NCI-H1092 (cell line): ENCODE results near the gene TMEM238.

Experiments
- DNase-seq: peaks from one replicate; lab custom pipeline; 2025; lab: John Stamatoyannopoulos, UW

Gene TMEM238

DNA sequence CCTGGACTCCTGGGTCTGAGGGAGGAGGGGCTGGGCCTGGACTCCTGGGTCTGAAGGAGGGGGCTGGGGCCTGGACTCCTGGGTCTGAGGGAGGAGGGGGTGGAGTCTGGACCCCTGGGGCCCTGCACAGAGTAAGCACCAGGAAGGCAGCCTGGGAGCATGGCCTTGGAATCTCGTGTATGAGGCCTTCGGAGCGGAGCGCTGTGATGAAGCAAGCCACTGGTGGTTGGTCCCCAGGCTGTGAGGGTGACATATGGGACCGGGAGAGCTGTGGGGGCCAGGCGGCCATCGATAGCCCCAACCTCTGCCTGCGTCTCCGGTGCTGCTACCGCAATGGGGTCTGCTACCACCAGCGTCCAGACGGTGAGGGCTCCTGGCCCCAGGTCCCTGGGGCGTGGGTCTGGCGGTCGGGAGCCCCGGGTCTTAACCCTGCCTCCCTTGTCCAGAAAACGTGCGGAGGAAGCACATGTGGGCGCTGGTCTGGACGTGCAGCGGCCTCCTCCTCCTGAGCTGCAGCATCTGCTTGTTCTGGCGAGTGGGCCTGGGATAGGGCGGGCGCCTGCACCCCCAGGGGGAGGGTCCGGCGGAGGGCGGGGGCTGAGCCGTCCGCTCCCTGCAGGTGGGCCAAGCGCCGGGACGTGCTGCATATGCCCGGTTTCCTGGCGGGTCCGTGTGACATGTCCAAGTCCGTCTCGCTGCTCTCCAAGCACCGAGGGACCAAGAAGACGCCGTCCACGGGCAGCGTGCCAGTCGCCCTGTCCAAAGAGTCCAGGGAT, 6.5 kb downstream of the TMEM238 start:
- no peak for DNase-seq

DNA sequence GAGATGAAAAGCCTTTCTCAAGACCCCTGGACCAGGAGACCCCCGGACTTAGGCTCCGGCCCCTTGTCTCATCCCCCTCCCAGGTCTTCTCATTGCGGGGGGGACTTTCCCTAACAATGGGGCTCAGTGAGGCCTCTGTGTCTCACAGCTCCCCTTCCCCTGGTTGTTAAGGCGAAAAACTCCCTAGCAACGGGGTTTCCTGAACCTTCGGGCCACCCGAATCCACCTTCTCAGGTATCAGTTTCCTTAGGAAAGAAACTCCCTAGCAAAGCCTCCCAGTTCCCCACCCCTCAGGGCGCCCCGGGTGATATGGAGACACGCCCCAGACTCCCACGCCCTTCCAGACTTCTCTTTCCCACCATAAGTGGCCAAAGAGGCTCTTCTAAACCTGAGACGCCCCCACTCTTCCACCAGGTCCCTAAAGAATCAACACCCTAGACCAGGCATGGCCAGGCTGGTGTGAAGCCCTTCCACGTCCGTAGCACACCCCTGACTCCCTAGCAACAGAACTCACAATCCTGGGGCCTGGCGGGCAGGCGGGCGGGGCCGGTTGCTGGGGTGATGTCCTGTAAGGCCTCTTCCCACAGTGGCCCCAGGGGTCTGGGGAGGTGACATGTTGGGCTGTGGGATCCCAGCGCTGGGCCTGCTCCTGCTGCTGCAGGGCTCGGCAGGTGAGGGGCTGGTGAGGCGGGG, 7.7 kb downstream of the TMEM238 start, which contains the start of gene TMEM190:
Gene TMEM190 (plus strand): TSS at position 586 of the 693 bp plus-strand sequence. CDS start 28 bp downstream, at position 614.
- DNase-seq, result no peak

DNA sequence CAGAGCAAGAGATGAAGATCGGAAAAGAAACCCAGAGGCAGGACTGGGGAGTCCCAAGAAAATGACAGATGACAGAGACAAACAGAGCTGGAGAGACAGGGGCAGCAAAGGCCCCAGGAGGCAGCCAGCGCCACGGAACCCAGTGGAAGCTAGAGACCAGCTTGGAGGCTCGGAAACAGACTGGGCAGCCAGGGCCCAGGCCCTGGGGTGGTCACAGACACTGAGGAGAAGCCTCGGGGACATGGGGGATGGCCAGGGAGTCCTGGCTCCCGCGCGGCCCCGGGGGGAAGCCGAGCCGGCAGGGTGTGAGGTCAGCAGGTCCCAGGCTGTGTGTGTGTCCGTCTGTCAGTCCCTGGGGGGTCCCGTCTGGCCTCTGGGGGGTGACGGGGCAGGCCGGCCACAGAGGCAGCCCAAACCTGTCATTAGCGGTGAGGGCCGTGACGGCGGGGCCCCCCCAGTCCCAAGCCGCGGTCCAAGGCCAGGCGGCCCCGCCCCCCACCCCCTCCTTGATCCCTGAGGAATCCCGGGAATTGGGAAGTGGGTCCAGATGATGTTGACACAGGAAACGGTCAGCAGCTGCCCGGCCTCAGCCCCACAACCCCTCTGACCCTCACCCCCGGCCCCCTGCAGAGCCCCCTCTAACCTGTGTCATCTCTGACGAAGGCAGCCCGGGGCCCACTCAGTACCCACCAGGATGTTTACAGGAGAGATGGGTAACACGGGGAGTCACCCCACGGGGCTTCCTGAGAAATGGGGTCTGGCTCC, 9.9 kb downstream of the TMEM238 start:
- no peak for DNase-seq

DNA sequence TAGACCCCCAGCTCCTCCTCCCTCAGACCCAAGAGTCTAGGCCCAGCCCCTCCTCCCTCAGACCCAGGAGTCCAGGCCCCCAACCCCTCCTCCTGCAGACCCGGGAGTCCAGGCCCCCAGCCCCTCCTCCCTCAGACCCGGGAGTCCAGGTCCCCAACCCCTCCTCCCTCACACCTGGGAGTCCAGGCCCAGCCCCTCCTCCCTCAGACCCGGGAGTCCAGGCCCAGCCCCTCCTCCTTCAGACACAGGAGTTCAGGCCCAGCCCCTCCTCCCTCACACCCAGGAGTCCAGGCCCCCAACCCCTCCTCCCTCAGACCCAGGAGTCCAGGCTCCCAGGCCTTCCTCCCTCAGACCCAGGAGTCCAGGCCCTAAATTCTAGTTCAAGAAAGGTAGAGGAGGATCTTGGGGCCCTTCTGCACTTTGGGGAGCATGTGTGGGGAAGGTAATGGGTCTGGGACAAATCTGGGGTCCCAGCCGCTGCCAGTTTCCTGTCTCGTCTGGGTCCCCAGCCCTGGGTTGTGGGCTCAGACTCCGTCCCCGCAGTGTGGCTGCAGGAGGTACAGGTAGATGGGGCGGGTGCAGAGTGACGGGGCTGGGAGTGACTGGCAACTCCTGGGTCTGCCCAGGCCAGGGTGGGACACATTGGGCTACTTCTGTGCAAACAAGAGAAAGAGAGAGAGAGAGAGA, 10.6 kb downstream of the TMEM238 start:
- DNase-seq, result no peak

DNA sequence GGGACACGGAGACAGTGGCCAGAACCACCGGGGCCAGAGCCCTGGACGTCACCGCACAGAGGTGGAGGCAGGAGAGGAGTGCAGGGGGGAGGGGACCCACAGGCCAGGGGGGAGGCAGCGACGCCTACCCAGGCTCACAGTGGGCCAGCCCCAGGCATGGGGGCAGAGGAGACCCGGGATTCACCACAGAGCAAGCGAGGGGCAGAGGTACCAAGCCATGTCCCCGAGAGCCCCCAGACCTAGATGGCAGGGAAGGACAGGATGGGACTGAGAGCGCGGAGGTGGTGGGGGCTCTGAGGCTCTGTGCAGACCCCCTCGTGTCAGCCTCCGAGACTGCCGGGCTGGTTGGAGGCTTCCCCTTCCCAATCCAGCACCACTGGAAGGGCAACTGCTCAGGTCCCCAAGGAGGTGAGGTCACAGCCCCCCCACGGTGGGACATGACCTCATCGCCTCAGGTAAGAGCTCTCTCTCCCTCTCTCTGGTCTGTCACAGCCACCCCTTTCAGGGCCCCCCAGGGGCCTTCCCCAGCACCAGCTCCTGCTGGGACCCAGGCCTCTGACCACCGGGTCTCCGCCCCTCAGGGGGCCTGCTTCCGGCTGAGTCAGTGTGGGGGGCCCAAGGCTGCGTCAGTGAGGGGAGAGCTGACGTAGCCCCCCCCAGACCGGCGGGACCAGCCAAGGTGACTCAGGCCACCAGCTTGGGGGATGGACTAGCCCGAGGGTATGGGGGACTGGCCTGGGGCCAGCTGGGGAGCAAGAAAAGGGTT, 11.6 kb downstream of the TMEM238 start:
- no peak for DNase-seq

DNA sequence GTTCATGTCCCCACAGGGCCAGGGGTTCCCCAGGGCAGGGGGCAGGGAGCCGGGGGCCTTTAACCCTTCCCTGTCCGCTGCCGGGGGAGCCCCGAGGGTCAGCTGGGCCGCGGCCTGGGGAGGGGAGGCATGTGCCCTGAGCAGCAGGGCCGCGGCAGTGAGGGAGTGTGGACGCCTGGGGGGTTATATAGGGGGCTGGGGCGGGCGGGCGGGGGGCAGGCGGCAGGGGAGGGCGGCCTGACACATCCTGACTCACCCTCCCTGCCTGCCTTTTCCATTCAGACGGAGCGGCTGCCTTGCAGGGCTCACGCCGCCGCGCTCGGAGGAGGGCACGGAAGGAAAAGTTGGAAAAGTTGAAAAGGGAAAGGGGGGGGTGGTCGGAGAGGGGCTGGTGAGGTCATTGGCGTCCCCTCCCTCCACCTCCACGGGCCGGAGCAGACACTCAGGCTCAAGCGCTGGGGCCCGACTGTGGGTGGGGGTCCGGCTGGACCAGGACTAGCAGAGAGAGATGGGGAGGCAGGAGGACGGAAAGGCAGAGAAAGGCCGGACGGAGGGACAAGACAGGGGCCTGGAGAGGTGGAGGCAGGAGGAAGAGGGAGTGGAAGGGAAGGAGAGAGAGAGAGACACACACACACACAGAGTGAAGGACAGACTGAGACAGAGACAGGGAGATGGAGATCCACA, 13.6 kb downstream of the TMEM238 start, which contains the start of gene IL11:
Gene IL11 (minus strand): TSS at position 159 of the 684 bp plus-strand sequence. CDS start 153 bp downstream, at position 6.
- DNase-seq, result no peak

DNA sequence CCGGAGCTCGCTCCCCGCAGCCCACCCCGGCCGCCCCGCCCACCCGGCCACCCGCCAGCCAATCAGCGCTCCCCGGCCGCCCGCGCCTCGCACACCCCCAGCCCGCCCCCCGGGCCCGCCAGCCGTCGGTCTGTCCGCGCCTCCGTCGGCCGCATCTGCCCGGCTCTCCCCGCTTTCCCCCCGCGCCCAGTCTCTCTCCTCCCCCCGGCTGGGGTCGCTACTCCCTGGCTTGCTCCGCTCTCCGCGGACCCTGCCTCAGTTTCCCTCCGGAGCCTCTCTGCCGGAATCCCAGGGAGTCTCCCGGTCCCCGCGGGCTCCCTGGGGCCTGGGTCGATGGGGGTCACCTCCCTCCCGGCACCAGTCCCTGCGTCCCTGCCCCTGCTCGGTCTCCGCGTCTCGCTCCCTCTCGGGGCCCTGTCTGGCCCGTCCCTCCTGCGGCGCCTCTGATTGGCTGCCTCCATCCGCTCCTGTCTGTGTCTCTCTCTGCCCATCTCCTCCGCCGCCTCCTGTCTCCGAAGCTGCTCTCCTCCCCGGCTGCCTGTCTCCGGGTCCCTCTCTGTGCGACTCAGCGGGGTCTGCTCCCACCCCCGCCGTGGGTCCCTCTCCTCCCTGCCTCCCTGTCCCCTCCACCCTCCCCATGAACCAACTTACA, 14.3 kb downstream of the TMEM238 start:
- DNase-seq, result no peak

DNA sequence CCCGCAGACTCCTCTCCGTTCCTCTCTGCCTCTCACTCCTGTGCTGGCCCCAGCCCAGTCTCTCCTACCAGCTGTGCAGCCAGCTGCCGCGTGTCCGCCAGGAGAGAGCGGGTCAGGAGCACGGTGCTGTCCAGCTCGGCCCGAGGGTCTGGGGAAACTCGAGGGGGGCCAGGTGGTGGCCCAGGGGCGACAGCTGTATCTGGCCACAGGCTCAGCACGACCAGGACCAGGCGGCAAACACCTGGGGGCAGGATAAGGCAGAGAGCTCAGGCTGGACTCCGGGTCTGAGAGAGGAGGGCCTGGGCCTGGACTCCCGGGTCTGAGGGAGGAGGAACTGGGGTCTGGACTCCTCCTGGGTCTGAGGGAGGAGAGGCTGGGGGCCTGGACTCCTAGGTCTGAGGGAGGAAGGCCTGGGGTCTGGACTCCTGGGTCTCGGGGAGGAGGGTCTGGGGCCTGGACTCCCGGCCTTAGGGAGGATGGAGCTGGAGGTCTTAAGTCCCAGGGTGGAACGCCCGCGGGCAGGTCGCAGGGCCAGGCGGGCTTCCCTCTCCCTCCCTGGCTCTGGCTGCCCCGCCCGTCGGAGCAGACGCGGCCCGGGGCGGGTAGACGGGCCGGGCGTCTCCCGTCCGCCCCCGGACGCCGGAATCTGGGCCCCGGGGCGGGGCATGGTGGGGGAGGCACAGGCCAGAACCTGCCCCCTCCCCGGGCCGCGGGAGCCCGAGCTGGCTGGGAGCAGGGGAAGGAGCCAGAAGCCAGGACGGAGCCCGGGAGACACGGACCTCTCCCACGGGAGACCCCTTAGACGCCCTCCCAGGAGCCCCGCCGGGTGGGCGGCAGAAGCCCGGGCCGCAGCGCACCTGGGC, 15.2 kb downstream of the TMEM238 start:
- DNase-seq, result no peak

DNA sequence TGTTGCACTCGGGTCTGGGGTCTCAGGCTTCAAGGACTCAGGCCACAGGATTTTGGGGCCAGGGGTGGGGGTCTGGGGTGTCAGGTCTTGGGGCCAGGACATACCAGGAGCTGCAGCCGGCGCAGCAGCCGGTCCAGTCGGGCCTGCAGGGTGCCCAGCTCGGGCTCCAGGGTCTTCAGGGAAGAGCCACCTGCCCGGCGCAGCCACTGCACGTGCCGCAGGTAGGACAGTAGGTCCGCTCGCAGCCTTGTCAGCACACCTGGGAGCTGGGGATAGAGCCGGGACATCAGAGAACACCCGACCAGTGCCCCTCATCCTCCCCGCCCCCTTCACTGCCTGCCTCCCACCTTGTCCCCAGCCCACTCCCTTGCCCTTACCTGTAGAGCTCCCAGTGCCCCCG, 16.0 kb downstream of the TMEM238 start:
- DNase-seq, result no peak

DNA sequence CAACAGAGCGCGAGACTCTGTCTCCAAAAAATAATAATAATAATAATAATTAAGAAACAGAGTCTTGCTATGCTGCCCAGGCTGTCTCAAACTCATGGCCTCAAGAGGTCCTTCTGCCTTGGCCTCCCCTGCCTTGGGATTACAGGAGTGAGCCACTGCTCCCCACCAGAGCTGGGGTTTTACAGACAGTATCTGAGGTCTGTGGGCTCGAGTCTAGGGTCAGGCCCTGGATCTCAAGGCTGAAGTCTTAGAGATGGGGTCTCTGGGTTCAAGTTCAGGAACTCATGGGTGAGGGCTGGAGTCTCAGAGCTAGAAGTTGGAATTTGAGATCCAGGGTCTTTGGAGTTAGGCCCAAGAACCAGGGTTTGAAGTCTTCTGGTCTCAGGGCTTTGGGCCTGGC, 17.3 kb downstream of the TMEM238 start:
- DNase-seq, result no peak

DNA sequence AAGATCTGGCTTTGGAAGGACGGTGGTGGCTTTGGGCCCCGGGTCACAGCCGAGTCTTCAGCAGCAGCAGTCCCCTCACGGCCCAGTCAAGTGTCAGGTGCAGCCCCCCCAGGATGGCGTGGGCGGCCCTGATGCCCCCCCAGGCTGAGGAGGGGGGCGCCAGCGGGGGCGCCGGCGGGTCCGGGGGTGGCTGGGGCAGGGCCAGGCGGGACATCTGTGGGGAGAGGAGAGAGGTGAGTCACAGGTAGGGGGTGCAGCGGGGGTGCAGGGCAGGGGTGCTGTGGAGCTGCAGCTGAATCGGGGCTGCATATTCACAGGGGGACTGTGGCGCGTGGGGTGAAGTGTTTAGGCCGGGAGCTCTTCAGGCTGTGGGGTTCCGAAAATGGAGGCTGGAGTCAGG, 18.1 kb downstream of the TMEM238 start:
- DNase-seq, result no peak

DNA sequence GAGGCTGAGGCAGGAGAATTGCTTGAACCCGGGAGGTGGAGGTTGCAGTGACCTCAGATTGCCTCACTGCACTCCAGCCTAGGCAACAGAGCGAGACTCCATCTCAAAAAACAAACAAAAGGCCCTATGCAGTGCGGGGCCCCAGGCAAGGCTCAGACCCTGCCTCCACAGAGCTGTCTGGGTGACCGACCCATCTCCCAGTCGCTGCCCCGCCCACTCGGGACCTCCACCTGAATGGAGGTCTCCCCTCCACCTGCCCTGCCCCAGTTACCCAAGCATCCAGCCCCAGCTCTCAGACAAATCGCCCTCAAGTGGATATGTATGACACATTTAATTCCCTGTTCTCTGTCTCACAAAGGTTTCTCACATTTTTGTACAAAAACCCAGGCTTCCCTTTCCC, 18.8 kb downstream of the TMEM238 start:
- no peak for DNase-seq

DNA sequence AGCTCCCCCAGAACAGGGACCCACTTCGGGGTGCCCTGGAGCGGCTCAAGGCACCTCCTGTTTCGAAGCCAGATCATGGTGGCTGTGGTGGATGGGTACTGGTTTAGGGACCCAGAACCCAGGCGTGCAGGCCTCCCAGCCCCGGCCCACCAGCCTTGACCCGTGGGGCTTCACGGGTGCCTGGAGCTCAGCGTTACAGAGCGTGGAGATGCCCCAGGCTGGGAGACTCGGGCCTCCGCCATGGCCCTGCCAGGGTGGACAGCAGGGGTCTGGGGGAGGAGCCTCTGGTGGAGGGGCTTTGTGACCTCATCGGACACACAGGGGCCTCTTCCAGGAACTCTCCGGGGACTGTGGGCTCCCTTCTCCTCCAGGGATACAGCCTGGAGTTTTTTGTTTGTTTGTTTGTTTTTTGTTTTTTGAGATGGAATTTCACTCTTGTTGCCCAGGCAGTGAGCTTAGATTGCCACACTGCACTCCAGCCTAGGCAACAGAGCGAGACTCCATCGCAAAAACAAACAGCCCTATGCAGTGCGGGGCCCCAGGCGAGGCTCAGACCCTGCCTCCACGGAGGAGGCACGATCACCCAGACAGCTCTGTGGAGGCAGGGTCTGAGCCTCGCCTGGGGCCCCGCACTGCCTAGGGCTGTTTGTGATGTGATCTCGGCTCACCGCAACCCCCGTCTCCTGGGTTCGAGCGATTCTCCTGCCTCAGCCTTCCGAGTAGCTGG, 20.9 kb downstream of the TMEM238 start, which contains the start of gene GARIN5B:
Gene GARIN5B (minus strand): TSS at position 271 of the 727 bp plus-strand sequence. CDS start 194 bp downstream, at position 77.
- DNase-seq, result no peak

DNA sequence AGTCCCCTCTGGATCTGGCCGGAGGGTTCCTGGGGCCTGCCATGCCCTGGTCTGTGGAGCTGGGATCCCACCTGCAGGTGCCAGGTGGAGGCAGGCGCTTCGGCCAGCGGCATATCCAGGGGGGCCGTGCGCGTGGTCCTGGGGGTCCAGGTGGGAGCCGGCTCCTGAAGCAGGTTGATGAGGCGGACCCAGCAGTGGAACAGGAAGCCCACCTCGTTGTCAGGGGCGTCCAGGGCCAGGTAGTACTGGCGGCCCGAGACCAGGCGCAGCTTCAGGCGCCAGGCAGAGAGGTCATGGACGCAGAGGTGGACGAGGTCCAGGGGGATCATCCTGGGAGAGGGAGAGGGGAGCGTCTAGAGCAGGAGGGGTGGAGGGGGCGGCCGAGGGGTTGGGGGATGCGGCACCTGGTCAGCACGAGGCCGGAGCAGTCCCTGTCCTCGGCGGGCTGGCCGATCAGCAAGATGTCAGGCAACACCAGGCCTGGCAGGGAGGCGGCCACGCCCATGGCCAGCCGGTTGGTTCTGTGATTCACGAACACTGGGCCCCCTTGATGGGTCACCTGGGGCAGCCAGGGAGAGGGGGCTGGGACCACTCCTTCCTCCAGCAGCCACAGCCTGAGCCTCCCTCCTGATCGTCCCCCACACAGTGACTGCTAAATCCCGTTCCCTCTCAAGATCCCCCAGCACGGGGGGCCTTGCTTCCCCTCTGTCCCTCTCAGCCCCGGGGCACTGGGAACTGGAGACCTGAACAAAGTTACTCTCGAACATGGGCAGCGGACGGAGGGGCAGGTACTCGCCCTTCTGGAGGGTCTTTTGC, 21.7 kb downstream of the TMEM238 start:
- DNase-seq, result no peak

DNA sequence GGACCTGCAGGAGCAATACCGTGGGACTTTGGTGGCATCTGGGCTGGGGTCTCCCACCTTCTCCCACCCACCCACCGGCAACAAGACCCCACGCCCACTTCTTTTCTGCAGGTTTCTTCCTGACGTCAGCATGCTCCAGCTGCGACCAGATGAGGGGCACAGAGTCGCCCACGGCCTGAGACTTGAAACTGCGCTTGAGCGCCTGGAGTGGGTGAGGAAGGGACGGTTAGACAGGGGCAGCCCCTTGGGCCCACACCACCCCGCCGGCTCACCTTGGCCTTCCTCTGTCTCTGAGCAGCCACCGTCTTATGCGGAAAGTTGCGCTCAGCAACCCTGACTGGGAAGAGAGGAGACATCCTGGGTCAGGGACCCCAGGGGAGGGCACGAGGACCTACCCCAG, 23.2 kb downstream of the TMEM238 start:
- no peak for DNase-seq

DNA sequence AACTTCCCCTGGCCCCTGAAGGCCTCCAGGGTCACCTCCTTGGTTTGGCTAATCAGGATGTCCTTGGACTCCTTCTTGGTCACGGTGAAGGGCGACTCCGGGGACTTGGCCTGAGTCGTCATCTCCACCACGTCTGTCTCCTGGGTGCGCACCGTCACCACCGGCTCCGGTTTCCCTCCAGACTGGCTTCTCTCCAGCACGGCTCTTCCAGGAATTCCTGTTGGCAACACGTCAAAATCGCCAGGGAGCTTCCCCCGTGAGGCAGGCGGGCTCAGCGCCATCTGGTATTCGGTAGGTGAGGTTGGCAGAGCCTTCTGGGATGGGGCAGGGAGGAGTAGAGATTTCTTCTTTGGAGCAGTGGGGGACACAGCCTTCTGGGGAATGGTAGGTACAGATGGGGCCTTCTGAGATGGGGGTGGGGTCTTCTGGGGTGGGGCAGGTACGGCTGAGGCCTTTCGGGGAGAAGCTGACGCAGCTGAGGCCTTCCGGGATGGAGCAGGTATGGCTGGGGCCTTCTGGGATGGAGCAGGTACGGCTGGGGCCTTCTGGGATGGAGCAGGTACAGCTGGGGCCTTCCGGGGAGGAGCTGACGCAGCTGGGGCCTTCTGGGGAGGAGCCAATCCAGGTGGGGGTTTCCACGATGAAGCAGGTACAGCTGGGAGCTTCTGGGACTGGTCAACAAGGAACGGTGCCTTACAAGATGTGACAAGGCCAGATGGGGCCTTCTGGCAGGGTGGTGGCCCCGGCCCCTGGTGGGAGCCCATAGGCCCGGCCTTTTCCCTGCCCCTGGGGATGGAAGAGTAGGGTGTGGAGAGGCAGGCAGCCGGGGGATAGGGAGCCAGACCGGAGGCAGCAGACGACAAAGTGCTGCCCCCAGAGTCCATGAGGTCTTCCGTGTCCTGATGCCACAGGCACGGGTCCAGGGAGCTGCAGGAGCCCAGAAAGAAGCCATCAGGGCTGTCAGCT, 24.9 kb downstream of the TMEM238 start:
- no peak for DNase-seq
